SH-SY5Y (cell line): ENCODE measurements around the gene CAMKMT.

Source experiments
- GATA2 ChIP-seq: IDR thresholded peaks from 2 replicates; pipeline ENCODE4 v1.6.1; 2011; ENCODE audit warnings: mild to moderate bottlenecking, low read depth, low read length
- GATA3 ChIP-seq: IDR thresholded peaks from 2 replicates; pipeline ENCODE4 v1.6.1; 2011; ENCODE audit warnings: low read depth, mild to moderate bottlenecking, low read length, moderate library complexity

GRCh38 chr2:44328750-44329149 is 33.0 kb upstream of the CAMKMT start:
- TF ChIP-seq GATA2 (no peak), GATA3 (no peak)
